Neural cell (in vitro differentiated cells): ENCODE measurements around the gene RAVER2. TPM values are rescaled to one million over a fixed set of nuclear protein-coding genes. Genes with fewer than 3 reads are reported as not detected.

ENCODE experiments used
- H2AFZ ChIP-seq: fragments of 200-600, 300-800 bp; sonication (generic), shearing (Covaris generic); 2 replicates; pipeline ENCODE4 v1.6.0; 2014; ENCODE audit warnings: low read depth, mild to moderate bottlenecking, antibody characterized with exemption, low read length, moderate library complexity
- H3F3A ChIP-seq: fragments of 200-600 bp; shearing (Covaris generic); 2 replicates; pipeline ENCODE4 v1.6.1; 2016; ENCODE audit warnings: mild to moderate bottlenecking, moderate library complexity, mixed read lengths, antibody characterized with exemption, low read length; ENCODE audit not compliant: insufficient read depth, poor library complexity, severe bottlenecking
- H3K27ac ChIP-seq: fragments of 200-600, 300-800 bp; sonication (generic), shearing (Covaris generic); 2 replicates; pipeline ENCODE4 v1.5.1; 2014; ENCODE audit warnings: mild to moderate bottlenecking, low read length, moderate library complexity
- H3K27me3 ChIP-seq: fragments of 300-800, 200-600 bp; sonication (generic), shearing (Covaris generic); 2 replicates; pipeline ENCODE4 v1.6.0; 2014; ENCODE audit warnings: mild to moderate bottlenecking, low read depth, low read length, moderate library complexity; ENCODE audit not compliant: insufficient read depth
- H3K36me3 ChIP-seq: fragments of 300-800, 200-600 bp; sonication (generic), shearing (Covaris generic); 2 replicates; pipeline ENCODE4 v1.5.1; 2014; ENCODE audit warnings: mild to moderate bottlenecking, antibody characterized with exemption, low read length, moderate library complexity; ENCODE audit not compliant: insufficient read depth
- H3K4me2 ChIP-seq: fragments of 300-800, 200-600 bp; sonication (generic), shearing (Covaris generic); 2 replicates; pipeline ENCODE4 v1.6.0; 2014; ENCODE audit warnings: mild to moderate bottlenecking, low read length
- H3K4me3 ChIP-seq: fragments of 300-800, 200-600 bp; sonication (generic), shearing (Covaris generic); 2 replicates; pipeline ENCODE4 v1.5.1; 2014; ENCODE audit warnings: mild to moderate bottlenecking, low read length, moderate library complexity
- H3K79me2 ChIP-seq: fragments of 200-600 bp; shearing (Covaris generic); replicated peaks from 2 replicates; pipeline ENCODE4 v1.6.0; 2014; ENCODE audit warnings: mild to moderate bottlenecking, low read length, moderate library complexity; ENCODE audit not compliant: insufficient read depth
- H3K9ac ChIP-seq: fragments of 300-800, 200-600 bp; sonication (generic), shearing (Covaris generic); 2 replicates; pipeline ENCODE4 v1.6.1; 2016; ENCODE audit warnings: mild to moderate bottlenecking, low read length, mixed read lengths
- H3K9me2 ChIP-seq: fragments of 200-600 bp; shearing (Covaris generic); 2 replicates; pipeline ENCODE4 v1.6.1; 2016; ENCODE audit warnings: mild to moderate bottlenecking, low read length, mixed read lengths; ENCODE audit not compliant: insufficient read depth
- H3K9me3 ChIP-seq: fragments of 200-600, 300-800 bp; sonication (generic), shearing (Covaris generic); 2 replicates; pipeline ENCODE4 v1.6.1; 2016; ENCODE audit warnings: mild to moderate bottlenecking, mixed run types, low read length, moderate library complexity, mixed read lengths
- H4K20me1 ChIP-seq: fragments of 200-600 bp; shearing (Covaris generic); 2 replicates; pipeline ENCODE4 v1.6.1; 2016; ENCODE audit warnings: mild to moderate bottlenecking, mixed run types; ENCODE audit not compliant: insufficient read depth
- EP300 ChIP-seq: fragments of 450-650 bp; conservative IDR thresholded peaks from 2 replicates; pipeline ENCODE4 v1.6.1; 2014; ENCODE audit warnings: antibody characterized with exemption, mild to moderate bottlenecking, moderate library complexity; ENCODE audit not compliant: poor library complexity, severe bottlenecking
- EZH2 ChIP-seq: fragments of 200-600, 300-800 bp; shearing (Covaris generic), sonication (generic); IDR thresholded peaks from 2 replicates; pipeline ENCODE4 v1.6.1; 2014; ENCODE audit warnings: antibody characterized with exemption, low read length, borderline replicate concordance, mild to moderate bottlenecking; ENCODE audit not compliant: insufficient read depth, poor library complexity, severe bottlenecking
- MXI1 ChIP-seq: fragments of 450-650 bp; conservative IDR thresholded peaks from 2 replicates; pipeline ENCODE4 v1.6.1; 2014; ENCODE audit warnings: antibody characterized with exemption, mild to moderate bottlenecking; ENCODE audit not compliant: poor library complexity, severe bottlenecking
- POLR2AphosphoS5 ChIP-seq: IDR thresholded peaks from 2 replicates; pipeline ENCODE4 v1.6.1; 2012
- RAD21 ChIP-seq: fragments of 450-650 bp; conservative IDR thresholded peaks from 2 replicates; pipeline ENCODE4 v1.6.1; 2014; ENCODE audit warnings: antibody characterized with exemption, mild to moderate bottlenecking, moderate library complexity
- SMC3 ChIP-seq: fragments of 450-650 bp; conservative IDR thresholded peaks from 2 replicates; pipeline ENCODE4 v1.6.1; 2014; ENCODE audit warnings: antibody characterized with exemption, mild to moderate bottlenecking, moderate library complexity; ENCODE audit not compliant: poor library complexity
- TAF1 ChIP-seq: IDR thresholded peaks from 2 replicates; pipeline ENCODE4 v1.6.1; 2012; ENCODE audit warnings: low read depth
- polyA plus RNA-seq: library from polyadenylated mRNA; depleted of rRNA; stranded (reverse); fragments of >200 nt; gene quantifications from 2 replicates; pipeline ENCODE4 v1.2.3, GENCODE V29; 2014
- TF ChIP-seq, protein P1 (sequence below): fragments of 450-650 bp; IDR thresholded peaks from 2 replicates; pipeline ENCODE4 v1.5.1; 2014; ENCODE audit warnings: antibody characterized with exemption, mild to moderate bottlenecking, moderate library complexity; ENCODE audit not compliant: poor library complexity, severe bottlenecking
- TF ChIP-seq, protein P2 (sequence below): IDR thresholded peaks from 2 replicates; pipeline ENCODE4 v1.6.1; 2012; ENCODE audit warnings: borderline replicate concordance

The RAVER2 gene
- polyA plus RNA-seq, 1 donor from 2014 or later, result 8.1 TPM

DNA sequence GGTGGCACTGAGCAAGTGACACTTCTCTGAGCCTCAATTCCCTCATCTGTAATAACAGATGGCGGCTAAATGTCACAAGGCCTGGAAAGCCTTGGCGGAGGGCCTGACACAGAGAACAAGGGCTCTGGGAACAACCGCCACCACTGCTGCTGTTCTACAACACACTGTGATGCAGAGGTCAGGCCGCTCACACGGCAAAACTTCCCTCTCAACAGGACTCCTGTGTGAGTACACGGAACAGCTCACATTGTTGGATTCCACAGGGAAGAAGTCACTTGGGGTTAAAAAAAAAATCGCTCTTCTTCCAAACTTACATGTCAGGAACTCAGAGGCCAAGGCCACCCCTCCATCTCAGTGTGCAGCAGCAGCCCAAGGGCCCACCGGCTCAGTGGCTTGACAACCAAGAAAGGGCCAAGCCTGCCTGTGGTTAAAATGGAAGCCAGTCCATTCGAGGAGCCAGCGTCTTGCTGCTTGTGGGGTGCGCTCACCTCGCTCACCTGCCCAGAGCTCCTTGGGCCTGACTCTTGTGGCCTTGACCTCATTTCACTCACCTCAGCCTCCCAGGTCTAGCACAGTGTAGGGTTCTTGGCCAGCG is 101.1 kb downstream of the RAVER2 start:
- no peaks in the 10 kb centered on the region for H3K79me2 ChIP-seq
- H3K36me3 ChIP-seq, result no peaks in the 10 kb centered on the region
- no peaks in the 10 kb centered on the region for H4K20me1 ChIP-seq
- no peaks in the 10 kb centered on the region for H3K27me3 ChIP-seq
- H3F3A ChIP-seq, result no peaks in the 10 kb centered on the region
- no peak for TF ChIP-seq MXI1
- TF ChIP-seq EZH2, result no peak
- no peak for TF ChIP-seq RAD21
- TF ChIP-seq SMC3, result no peak
- no peak for TF ChIP-seq TAF1
- TF ChIP-seq POLR2AphosphoS5, result no peak
- TF ChIP-seq EP300, result no peak
- TF ChIP-seq, protein P1, sequence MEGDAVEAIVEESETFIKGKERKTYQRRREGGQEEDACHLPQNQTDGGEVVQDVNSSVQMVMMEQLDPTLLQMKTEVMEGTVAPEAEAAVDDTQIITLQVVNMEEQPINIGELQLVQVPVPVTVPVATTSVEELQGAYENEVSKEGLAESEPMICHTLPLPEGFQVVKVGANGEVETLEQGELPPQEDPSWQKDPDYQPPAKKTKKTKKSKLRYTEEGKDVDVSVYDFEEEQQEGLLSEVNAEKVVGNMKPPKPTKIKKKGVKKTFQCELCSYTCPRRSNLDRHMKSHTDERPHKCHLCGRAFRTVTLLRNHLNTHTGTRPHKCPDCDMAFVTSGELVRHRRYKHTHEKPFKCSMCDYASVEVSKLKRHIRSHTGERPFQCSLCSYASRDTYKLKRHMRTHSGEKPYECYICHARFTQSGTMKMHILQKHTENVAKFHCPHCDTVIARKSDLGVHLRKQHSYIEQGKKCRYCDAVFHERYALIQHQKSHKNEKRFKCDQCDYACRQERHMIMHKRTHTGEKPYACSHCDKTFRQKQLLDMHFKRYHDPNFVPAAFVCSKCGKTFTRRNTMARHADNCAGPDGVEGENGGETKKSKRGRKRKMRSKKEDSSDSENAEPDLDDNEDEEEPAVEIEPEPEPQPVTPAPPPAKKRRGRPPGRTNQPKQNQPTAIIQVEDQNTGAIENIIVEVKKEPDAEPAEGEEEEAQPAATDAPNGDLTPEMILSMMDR, result no peak
- TF ChIP-seq, protein P2, sequence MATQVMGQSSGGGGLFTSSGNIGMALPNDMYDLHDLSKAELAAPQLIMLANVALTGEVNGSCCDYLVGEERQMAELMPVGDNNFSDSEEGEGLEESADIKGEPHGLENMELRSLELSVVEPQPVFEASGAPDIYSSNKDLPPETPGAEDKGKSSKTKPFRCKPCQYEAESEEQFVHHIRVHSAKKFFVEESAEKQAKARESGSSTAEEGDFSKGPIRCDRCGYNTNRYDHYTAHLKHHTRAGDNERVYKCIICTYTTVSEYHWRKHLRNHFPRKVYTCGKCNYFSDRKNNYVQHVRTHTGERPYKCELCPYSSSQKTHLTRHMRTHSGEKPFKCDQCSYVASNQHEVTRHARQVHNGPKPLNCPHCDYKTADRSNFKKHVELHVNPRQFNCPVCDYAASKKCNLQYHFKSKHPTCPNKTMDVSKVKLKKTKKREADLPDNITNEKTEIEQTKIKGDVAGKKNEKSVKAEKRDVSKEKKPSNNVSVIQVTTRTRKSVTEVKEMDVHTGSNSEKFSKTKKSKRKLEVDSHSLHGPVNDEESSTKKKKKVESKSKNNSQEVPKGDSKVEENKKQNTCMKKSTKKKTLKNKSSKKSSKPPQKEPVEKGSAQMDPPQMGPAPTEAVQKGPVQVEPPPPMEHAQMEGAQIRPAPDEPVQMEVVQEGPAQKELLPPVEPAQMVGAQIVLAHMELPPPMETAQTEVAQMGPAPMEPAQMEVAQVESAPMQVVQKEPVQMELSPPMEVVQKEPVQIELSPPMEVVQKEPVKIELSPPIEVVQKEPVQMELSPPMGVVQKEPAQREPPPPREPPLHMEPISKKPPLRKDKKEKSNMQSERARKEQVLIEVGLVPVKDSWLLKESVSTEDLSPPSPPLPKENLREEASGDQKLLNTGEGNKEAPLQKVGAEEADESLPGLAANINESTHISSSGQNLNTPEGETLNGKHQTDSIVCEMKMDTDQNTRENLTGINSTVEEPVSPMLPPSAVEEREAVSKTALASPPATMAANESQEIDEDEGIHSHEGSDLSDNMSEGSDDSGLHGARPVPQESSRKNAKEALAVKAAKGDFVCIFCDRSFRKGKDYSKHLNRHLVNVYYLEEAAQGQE, result no peak
- no peak overlapping the region for H3K4me2 ChIP-seq
- no peaks in the 10 kb centered on the region for H3K9me3 ChIP-seq
- H2AFZ ChIP-seq, result no peak overlapping the region
- no peak overlapping the region for H3K27ac ChIP-seq
- no peaks in the 10 kb centered on the region for H3K9me2 ChIP-seq
- no peak overlapping the region for H3K9ac ChIP-seq
- H3K4me3 ChIP-seq, result no peak overlapping the region

DNA sequence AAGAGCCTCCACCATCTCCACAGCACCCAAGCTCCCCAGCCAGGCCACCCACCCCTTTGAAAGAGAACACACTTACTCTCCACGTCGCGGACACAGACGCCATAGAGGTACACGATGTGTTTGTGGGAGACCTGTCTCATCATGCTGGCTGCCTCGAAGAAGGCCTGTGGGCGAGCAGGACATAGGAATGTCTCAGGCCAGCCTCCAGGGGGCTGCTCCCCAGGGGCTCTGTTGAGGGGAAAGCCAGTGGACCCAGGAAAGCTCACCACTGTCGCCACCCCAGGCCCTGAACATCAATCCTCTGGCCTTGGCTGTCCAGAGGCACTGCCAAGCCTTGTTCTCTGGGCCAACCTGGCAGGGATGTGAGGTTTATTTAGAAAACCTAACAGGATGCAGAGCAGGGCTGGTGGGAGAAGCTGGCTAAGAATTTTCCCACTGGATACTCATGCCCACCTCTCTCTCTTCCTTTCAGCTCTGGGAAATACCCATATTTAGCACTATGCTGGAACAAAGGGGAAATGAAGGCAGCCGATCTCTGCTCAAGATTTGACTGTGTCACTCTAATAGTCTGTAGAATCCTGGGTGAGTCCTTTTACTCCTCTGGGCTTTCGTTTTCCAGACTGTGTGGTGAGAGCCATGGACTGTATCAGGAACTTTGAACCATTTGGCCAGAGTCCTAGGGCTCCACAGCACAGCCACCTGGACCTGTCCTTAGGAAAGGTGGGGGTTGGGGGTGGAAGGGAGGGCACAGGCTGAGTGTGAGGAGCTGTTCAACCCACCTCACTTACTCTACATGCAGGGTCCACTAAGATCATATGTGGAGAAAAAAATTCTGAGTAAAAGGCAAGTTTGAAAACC is 101.9 kb downstream of the RAVER2 start:
- Histone ChIP-seq H3K9ac (no peak overlapping the region), H3K9me2 (no peaks in the 10 kb centered on the region), H3F3A (no peaks in the 10 kb centered on the region), H3K9me3 (no peaks in the 10 kb centered on the region), H2AFZ (no peak overlapping the region), H3K4me2 (no peak overlapping the region), H3K27ac (no peak overlapping the region), H3K79me2 (no peaks in the 10 kb centered on the region), H3K27me3 (no peaks in the 10 kb centered on the region), H3K36me3 (no peaks in the 10 kb centered on the region), H4K20me1 (no peaks in the 10 kb centered on the region), H3K4me3 (no peak overlapping the region)
- TF ChIP-seq MXI1, result no peak
- TF ChIP-seq, protein P1, result no peak
- TF ChIP-seq TAF1, result no peak
- TF ChIP-seq SMC3, result no peak
- TF ChIP-seq, protein P2, result no peak
- no peak for TF ChIP-seq EP300
- no peak for TF ChIP-seq EZH2
- TF ChIP-seq RAD21, result no peak
- no peak for TF ChIP-seq POLR2AphosphoS5
